Liver (tissue), 3 donors: ENCODE data around the gene C19orf53.

Experiments
- CTCF ChIP-seq: fragments of 150-350 bp; IDR thresholded peaks from 2 replicates; pipeline ENCODE4 v1.5.1; 2017; ENCODE audit warnings: improper control_type of control experiment, low read depth, low read length; ENCODE audit not compliant: missing input control
- EGR1 ChIP-seq, 2 donors: IDR thresholded peaks; 2 replicates each; pipeline ENCODE4 v1.6.1; 2016 to 2018; ENCODE audit warnings: antibody characterized with exemption in 2 of 2, low read depth in 2 of 2
- FOXA1 ChIP-seq: IDR thresholded peaks from 2 replicates; pipeline ENCODE4 v1.6.1; 2016; ENCODE audit warnings: antibody characterized with exemption
- MAX ChIP-seq: IDR thresholded peaks from 2 replicates; pipeline ENCODE4 v1.6.1; 2016; ENCODE audit warnings: antibody characterized with exemption
- RAD21 ChIP-seq, 2 donors: IDR thresholded peaks; 2 replicates each; pipeline ENCODE4 v1.6.1; 2016; ENCODE audit warnings: antibody characterized with exemption in 2 of 2, mild to moderate bottlenecking in 2 of 2
- REST ChIP-seq: IDR thresholded peaks from 2 replicates; pipeline ENCODE4 v1.6.1; 2016; ENCODE audit warnings: antibody characterized with exemption, mild to moderate bottlenecking
- donor health status: healthy.
- donor health status: healthy.

- no peak for TF ChIP-seq CTCF
- TF ChIP-seq MAX, result no peak
- no peak for TF ChIP-seq REST
- TF ChIP-seq FOXA1, result no peak
- TF ChIP-seq RAD21 (IDR thresholded peaks at IDR 0.05), result no peak
- no peak for TF ChIP-seq EGR1 (IDR thresholded peaks at IDR 0.05; ENCODE audit: low read depth in 2 of 2)
These were observed 34.6 kb downstream of the C19orf53 start for GRCh38 chr19:13808856-13809255.
